ENCODE measurements around the gene MTX2. TPM values are rescaled to one million over a fixed set of nuclear protein-coding genes. Genes with fewer than 3 reads are reported as not detected.

Gene MTX2
- total and polyA plus RNA-seq, 8 donors: 12.2 to 150 (median 37.1) TPM

- DNase-seq: no peak
- intact Hi-C loops (cut with DNase I; ENCODE audit: low total_unique reads): no loop called here
- H3K4me1 ChIP-seq: no peaks in the 10 kb centered on the region
- WGBS, 5 donors: 94 to 100% (median 100%) methylated on average over 1 of the region's 1 CpG
- peaks cover 6 to 29% (median 22%) of the 10 kb centered on the region in 4 donors for H3K36me3 ChIP-seq
- no peaks in the 10 kb centered on the region for H3K9me3 ChIP-seq
- TF ChIP-seq, protein P1, sequence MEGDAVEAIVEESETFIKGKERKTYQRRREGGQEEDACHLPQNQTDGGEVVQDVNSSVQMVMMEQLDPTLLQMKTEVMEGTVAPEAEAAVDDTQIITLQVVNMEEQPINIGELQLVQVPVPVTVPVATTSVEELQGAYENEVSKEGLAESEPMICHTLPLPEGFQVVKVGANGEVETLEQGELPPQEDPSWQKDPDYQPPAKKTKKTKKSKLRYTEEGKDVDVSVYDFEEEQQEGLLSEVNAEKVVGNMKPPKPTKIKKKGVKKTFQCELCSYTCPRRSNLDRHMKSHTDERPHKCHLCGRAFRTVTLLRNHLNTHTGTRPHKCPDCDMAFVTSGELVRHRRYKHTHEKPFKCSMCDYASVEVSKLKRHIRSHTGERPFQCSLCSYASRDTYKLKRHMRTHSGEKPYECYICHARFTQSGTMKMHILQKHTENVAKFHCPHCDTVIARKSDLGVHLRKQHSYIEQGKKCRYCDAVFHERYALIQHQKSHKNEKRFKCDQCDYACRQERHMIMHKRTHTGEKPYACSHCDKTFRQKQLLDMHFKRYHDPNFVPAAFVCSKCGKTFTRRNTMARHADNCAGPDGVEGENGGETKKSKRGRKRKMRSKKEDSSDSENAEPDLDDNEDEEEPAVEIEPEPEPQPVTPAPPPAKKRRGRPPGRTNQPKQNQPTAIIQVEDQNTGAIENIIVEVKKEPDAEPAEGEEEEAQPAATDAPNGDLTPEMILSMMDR (IDR thresholded peaks at IDR 0.05): no peak
- no peak for TF ChIP-seq POLR2A (IDR thresholded peaks at IDR 0.05)
- no peak for TF ChIP-seq POLR2AphosphoS5 (IDR thresholded peaks at IDR 0.05)
- no peak for TF ChIP-seq EP300 (IDR thresholded peaks at IDR 0.05)
- no peak overlapping the region for H3K4me3 ChIP-seq
- H3K27me3 ChIP-seq: no peaks in the 10 kb centered on the region
- no peak overlapping the region for H3K27ac ChIP-seq
Observed at GRCh38 chr2:176339208-176339607, 70.0 kb downstream of the MTX2 start.

DNA sequence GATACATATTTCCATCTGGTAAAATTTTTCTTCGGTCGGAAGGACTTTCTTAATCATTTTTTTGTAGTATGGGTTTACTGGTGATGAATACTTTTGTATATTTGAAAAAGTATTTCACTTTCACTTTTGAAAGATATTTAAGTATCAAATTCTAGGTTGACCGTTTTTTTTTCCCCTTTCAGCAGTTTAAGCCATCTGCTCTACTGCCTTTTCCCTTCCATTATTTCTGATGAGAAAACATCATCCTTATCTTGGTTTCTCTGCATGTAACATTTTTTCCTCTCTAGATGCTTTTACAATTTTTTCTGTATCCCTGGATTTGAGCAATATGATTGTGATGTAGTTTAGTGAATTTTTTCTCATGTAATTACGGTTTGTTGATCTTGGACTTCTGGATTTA, 87.0 kb downstream of the MTX2 start:
- H3K27me3 ChIP-seq: no peaks in the 10 kb centered on the region
- H3K27ac ChIP-seq: no peak overlapping the region
- no peak for DNase-seq
- WGBS, 5 donors: 83 to 85% (median 84%) methylated on average over 4 of the region's 4 CpGs
- no peak overlapping the region for H3K4me3 ChIP-seq
- intact Hi-C loops (cut with DNase I; ENCODE audit: low total_unique reads): no loop called here
- H3K9me3 ChIP-seq: no peaks in the 10 kb centered on the region
- no peak for TF ChIP-seq EP300 (IDR thresholded peaks at IDR 0.05)
- TF ChIP-seq, protein P1 (IDR thresholded peaks at IDR 0.05): no peak
- no peak for TF ChIP-seq POLR2A (IDR thresholded peaks at IDR 0.05)
- no peak for TF ChIP-seq POLR2AphosphoS5 (IDR thresholded peaks at IDR 0.05)
- no peaks in the 10 kb centered on the region for H3K36me3 ChIP-seq
- H3K4me1 ChIP-seq: no peaks in the 10 kb centered on the region

GRCh38 chr2:176364273-176364977, 95.2 kb downstream of the MTX2 start:
- Histone ChIP-seq H3K27me3 (no peaks in the 10 kb centered on the region), H3K27ac (no peak overlapping the region), H3K4me1 (no peaks in the 10 kb centered on the region), H3K4me3 (no peak overlapping the region), H3K36me3 (no peaks in the 10 kb centered on the region), H3K9me3 (no peaks in the 10 kb centered on the region)
- DNase-seq: no peak
- intact Hi-C loops (cut with DNase I; ENCODE audit: low total_unique reads): no loop called here
- TF ChIP-seq, protein P1 (IDR thresholded peaks at IDR 0.05): no peak
- TF ChIP-seq POLR2A (IDR thresholded peaks at IDR 0.05) (no peak), POLR2AphosphoS5 (IDR thresholded peaks at IDR 0.05) (no peak), EP300 (IDR thresholded peaks at IDR 0.05) (no peak)
- 62 to 71% (median 64%) methylated on average over 3 of the region's 3 CpGs for WGBS, 5 donors

DNA sequence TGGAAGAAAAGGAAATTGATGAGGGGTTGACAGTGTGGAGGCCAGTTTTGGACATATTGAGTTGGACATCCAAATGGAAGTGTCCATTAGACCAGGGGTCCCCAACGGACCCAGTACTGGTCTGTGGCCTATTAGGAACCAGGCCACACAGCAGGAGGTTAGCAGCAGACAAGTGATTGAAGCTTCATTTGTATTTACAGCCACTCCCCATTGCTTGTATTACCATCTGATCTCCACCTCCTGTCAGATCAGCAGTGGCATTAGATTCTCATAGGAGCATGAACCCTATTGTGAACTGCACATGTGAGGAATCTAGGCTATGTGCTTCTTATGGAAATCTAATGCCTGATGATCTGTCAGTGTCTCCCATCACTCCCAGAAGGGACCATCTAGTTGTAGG, 99.1 kb downstream of the MTX2 start:
- no peaks in the 10 kb centered on the region for H3K4me1 ChIP-seq
- no peak for DNase-seq
- no peaks in the 10 kb centered on the region for H3K27me3 ChIP-seq
- no peak overlapping the region for H3K4me3 ChIP-seq
- H3K36me3 ChIP-seq: no peaks in the 10 kb centered on the region
- WGBS, 5 donors: 33 to 92% (median 72%) methylated on average over 1 of the region's 1 CpG
- H3K9me3 ChIP-seq: no peaks in the 10 kb centered on the region
- TF ChIP-seq POLR2AphosphoS5 (IDR thresholded peaks at IDR 0.05) (no peak), POLR2A (IDR thresholded peaks at IDR 0.05) (no peak), EP300 (IDR thresholded peaks at IDR 0.05) (no peak)
- TF ChIP-seq, protein P1 (IDR thresholded peaks at IDR 0.05): no peak
- no peak overlapping the region for H3K27ac ChIP-seq
- intact Hi-C loops (cut with DNase I; ENCODE audit: low total_unique reads): no loop called here

Data from stomach (tissue), 9 donors.